RWPE2 (cell line): Measurements from ENCODE around the gene DNM1.
"Not testable (repeated sequence)": the region's sequence is repeated elsewhere in the genome, so short reads cannot be mapped to it uniquely, and the experiment has no call there.

Experiments used
- ATAC-seq: fragments of 200-7000 bp; cut with Tn5 transposase; 3 replicates; pipeline ENCODE4 v1.9.1; 2021; ENCODE audit warnings: low read depth
- DNase-seq: peaks from one replicate; pipeline ENCODE4 v3.0.0-alpha.2; 2020; ENCODE audit warnings: low spot score
- H3K27ac ChIP-seq: fragments of 450-650 bp; 2 replicates; pipeline ENCODE4 v1.5.1; 2017; ENCODE audit warnings: mild to moderate bottlenecking; ENCODE audit not compliant: poor library complexity, severe bottlenecking
- H3K27me3 ChIP-seq: fragments of 250-450 bp; sonication (Bioruptor Pico); 2 replicates; pipeline ENCODE4 v1.5.1; 2021; ENCODE audit warnings: mild to moderate bottlenecking, moderate library complexity; ENCODE audit not compliant: insufficient read depth, poor library complexity, severe bottlenecking
- H3K36me3 ChIP-seq: fragments of 250-450 bp; sonication (Bioruptor Pico); 2 replicates; pipeline ENCODE4 v1.5.1; 2020; ENCODE audit warnings: low read depth, mild to moderate bottlenecking, moderate library complexity
- H3K4me1 ChIP-seq: fragments of 250-450 bp; sonication (Bioruptor Pico); 2 replicates; pipeline ENCODE4 v1.5.1; 2021; ENCODE audit warnings: mild to moderate bottlenecking, moderate library complexity; ENCODE audit not compliant: insufficient read depth, poor library complexity, severe bottlenecking
- H3K4me3 ChIP-seq: fragments of 250-450 bp; sonication (Bioruptor Pico); 2 replicates; pipeline ENCODE4 v1.5.1; 2021; ENCODE audit warnings: mild to moderate bottlenecking, moderate library complexity; ENCODE audit not compliant: severe bottlenecking
- H3K9me3 ChIP-seq: fragments of 250-450 bp; sonication (Bioruptor Pico); 2 replicates; pipeline ENCODE4 v1.5.1; 2021; ENCODE audit warnings: mild to moderate bottlenecking, moderate library complexity; ENCODE audit not compliant: severe bottlenecking
- TF ChIP-seq, protein P1 (sequence below): fragments of 450-650 bp; IDR thresholded peaks from one replicate; pipeline ENCODE4 v1.5.1; 2017; ENCODE audit warnings: mild to moderate bottlenecking, moderate library complexity; ENCODE audit not compliant: poor library complexity, severe bottlenecking

The DNM1 gene

DNA sequence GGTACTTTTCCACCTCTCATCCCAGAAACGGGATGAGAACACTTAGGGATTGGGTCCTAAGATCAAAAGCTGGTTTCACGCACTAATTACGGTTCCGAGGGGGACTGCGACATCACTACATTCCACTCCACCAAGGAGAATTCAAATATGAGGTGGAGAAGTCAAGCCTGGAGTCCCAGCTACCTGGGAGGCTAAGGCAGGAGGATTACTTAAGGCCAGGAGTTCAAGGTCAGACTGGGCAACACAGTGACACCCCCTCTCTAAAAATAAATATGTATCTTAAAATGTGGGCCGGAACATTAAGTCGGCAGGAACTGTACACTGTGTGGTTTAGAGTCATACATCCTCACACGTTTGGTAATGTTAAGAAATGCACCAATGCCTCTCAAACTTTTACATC lies 71.1 kb downstream of the DNM1 start:
- DNase-seq (no peak), ATAC-seq (no peak)
- Histone ChIP-seq H3K27ac (no peak overlapping the region), H3K36me3 (peaks cover 37% of the 10 kb centered on the region), H3K4me1 (peaks cover 6% of the 10 kb centered on the region), H3K9me3 (no peaks in the 10 kb centered on the region), H3K4me3 (no peak overlapping the region), H3K27me3 (no peaks in the 10 kb centered on the region)
- TF ChIP-seq, protein P1, sequence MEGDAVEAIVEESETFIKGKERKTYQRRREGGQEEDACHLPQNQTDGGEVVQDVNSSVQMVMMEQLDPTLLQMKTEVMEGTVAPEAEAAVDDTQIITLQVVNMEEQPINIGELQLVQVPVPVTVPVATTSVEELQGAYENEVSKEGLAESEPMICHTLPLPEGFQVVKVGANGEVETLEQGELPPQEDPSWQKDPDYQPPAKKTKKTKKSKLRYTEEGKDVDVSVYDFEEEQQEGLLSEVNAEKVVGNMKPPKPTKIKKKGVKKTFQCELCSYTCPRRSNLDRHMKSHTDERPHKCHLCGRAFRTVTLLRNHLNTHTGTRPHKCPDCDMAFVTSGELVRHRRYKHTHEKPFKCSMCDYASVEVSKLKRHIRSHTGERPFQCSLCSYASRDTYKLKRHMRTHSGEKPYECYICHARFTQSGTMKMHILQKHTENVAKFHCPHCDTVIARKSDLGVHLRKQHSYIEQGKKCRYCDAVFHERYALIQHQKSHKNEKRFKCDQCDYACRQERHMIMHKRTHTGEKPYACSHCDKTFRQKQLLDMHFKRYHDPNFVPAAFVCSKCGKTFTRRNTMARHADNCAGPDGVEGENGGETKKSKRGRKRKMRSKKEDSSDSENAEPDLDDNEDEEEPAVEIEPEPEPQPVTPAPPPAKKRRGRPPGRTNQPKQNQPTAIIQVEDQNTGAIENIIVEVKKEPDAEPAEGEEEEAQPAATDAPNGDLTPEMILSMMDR = no peak

DNA sequence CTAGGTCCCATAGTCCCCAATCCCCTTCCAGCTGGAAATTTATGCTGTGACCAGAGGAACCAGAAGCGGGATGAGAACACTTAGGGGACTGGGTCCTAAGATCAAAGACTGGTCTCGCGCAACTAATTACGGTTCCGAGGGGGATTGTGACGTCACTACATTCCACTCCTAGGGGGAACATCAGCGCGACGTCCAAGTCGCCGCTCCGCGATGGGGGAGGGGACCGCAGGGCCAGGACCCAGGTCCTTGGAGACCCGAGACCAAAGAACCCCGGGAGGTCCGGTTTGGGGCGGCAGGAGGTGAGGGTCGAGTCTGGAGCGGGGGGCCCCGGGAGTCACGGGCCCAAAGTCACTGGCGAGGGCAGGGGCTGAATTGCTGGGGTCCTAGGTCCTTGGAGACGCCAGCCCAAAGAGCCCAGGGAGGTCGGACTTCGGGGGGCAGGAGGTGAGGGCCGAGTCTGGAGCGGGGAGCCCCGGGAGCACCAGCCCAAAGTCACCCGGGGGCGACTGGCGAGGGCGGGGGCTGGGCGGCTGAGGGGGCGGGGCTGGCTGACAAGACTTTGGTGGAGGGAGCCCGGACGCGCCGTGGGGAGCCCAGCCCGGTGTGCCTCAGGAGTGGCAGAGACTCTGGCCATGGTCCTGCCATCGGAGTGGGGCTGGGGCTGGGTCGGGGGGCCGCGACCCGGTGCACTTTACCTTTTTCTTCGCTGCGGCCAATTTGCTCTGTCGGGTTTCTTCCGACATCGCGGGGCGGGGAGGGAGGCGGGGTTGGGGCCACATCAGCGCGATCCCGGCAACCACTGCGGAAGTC lies 72.2 kb downstream of the DNM1 start, which contains the start of gene GOLGA2:
GOLGA2 (minus strand) TSS at position 810 of the 810 bp plus-strand sequence; CDS start at position 779, 31 bp downstream.
- H3K27me3 ChIP-seq = no peaks in the 10 kb centered on the region
- H3K4me1 ChIP-seq = peaks cover 6% of the 10 kb centered on the region
- peak within 1 kb of the TSS; percentile 64 for H3K4me3 ChIP-seq
- ATAC-seq (peak; percentile 52), DNase-seq (no peak)
- H3K27ac ChIP-seq = peak within 1 kb of the TSS; percentile 60
- no peaks in the 10 kb centered on the region for H3K9me3 ChIP-seq
- TF ChIP-seq, protein P1 = no peak
- H3K36me3 ChIP-seq = peaks cover 34% of the 10 kb centered on the region

DNA sequence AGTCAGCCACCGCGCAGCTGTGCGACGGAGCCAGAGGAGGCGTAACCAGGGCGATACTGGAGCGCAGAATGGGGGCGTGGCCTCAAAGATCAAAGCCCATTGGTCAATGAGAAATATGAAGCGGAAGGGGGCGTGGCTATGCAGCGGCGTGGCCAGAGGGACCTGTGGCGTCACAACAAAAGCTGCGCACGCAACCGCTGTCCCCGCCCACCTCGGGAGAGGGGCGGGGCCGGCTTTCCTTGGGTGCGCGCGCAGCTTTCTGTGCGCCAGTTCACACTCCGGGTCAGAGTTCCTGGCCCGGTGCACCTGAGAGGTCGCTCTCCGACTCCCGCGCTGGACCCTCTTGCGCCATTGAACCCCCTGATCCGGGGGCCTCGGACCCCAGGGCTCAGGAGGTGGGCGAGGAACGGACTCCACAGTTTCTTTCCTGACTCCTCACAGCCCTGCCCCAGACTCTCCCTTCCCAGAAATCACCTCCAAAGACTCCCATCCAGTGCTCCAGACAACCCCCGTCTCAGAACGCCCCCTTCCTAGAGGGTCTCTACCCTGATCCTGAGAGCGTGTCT lies 72.9 kb downstream of the DNM1 start, which contains the start of gene SWI5:
SWI5 (plus strand) TSS at position 269 of the 566 bp plus-strand sequence.
- H3K4me3 ChIP-seq = peak within 1 kb of the TSS; percentile 64
- ATAC-seq (peak; percentile 86), DNase-seq (peak; percentile 99)
- peaks cover 6% of the 10 kb centered on the region for H3K4me1 ChIP-seq
- H3K27ac ChIP-seq = peak within 1 kb of the TSS; percentile 60
- peaks cover 27% of the 10 kb centered on the region for H3K36me3 ChIP-seq
- H3K9me3 ChIP-seq = no peaks in the 10 kb centered on the region
- TF ChIP-seq, protein P1 = no peak
- H3K27me3 ChIP-seq = no peaks in the 10 kb centered on the region

DNA sequence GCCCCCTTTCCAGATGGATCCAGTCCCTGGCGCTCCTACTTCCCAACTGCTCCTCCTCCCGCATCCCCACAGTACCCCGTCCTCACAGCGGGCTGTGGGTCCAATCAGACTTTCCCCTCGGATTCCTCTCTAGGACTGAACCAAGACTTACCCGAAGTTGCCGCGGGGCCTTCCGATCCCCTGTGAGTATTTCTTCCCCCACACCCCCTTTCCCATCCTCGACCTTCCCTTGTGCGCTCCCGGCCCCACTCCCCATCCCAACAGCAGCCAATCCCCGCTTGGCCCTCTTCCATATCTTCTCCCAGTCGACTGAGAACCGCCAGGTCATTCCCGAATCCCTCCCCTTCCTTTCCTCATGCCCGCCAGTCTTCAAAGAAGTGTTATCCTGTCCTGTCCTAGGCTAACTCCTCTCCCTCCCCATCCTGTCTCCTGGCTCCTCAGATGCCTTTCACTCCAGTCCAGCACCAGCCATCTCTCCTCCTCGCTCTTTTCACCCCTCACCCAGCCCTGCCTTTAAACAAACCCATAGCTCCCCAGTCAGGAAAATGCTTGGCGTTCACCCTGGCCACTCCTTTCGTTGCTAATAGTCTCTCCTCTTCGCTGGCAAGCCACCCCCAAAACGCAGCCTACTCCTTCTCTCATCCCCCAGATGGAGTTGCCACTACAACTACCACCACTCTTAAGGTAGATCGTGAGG lies 73.5 kb downstream of the DNM1 start:
- H3K4me1 ChIP-seq = peaks cover under 1% of the 10 kb centered on the region
- H3K27me3 ChIP-seq = no peaks in the 10 kb centered on the region
- peak; percentile 48 for ATAC-seq
- H3K9me3 ChIP-seq = no peaks in the 10 kb centered on the region
- peak overlapping the region; percentile 64 for H3K4me3 ChIP-seq
- peaks cover 23% of the 10 kb centered on the region for H3K36me3 ChIP-seq
- no peak for DNase-seq
- peak overlapping the region; percentile 32 for H3K27ac ChIP-seq
- TF ChIP-seq, protein P1 = no peak

DNA sequence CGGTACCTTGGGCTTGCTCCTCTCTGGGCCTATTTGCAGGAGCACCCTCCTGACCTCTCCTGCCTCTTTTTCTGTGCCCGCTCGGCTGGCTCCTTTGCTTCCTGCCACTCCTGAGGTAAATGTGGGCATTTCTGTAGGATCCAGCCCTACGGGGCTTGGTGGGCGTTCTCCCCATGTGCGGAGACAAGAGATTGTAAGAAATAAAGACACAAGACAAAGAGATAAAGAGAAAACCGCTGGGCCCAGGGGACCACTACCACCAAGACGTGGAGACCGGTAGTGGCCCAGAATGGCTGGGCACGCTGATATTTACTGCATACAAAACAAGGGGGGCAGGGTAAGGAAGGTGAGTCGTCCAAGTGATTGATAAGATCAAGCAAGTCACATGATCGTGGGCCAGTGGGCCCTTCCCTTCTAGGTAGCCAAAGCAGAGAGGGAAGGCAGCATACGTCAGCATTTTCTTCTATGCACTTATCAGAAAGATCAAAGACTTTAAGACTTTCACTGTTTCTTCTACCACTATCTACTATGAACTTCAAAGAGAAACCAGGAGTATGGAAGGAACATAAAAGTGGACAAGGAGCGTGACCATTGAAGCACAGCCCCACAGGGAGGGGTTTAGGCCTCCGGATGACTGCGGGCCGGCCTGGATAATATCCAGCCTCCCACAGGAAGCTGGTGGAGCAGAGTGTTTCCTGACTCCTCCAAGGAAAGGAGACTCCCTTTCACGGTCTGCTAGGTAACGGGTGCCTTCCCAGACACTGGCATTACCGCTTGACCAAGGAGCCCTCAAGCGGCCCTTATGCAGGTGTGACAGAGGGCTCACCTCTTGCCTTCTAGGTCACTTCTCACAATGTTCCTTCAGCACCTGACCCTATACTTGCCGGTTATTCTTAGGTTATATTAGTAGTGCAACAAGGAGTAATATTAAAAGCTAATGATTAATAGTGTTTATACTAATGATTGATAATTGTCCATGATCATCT lies 76.2 kb downstream of the DNM1 start:
- H3K4me1 ChIP-seq, ATAC-seq, H3K4me3 ChIP-seq, H3K9me3 ChIP-seq, H3K27me3 ChIP-seq, H3K27ac ChIP-seq, H3K36me3 ChIP-seq, DNase-seq: not testable (repeated sequence)
